Measurements from ENCODE around the gene ADGRB2.

Gene ADGRB2

GRCh38 chr1:31688233-31688918 lies 75.8 kb downstream of the ADGRB2 start:
- H3K4me3 ChIP-seq (ENCODE audit: insufficient read depth, low read length, poor library complexity, severe bottlenecking): no peak overlapping the region
- no peak overlapping the region for H3K27ac ChIP-seq (ENCODE audit: low read depth, low read length)
- no peak overlapping the region for H3K9ac ChIP-seq (ENCODE audit: low read length)
- H3K9me2 ChIP-seq (replicated peaks; ENCODE audit: insufficient read depth, low read length): no peaks in the 10 kb centered on the region
- H3K36me3 ChIP-seq (ENCODE audit: low read length): no peaks in the 10 kb centered on the region
- H3K4me2 ChIP-seq (ENCODE audit: low read depth, low read length, poor library complexity, severe bottlenecking): no peak overlapping the region
- H3K27me3 ChIP-seq (ENCODE audit: low read length): no peaks in the 10 kb centered on the region
- no peaks in the 10 kb centered on the region for H3K79me2 ChIP-seq (ENCODE audit: insufficient read depth, low read length)
- no peaks in the 10 kb centered on the region for H4K20me1 ChIP-seq (ENCODE audit: low read depth, low read length)
- H2AFZ ChIP-seq (ENCODE audit: low read depth, low read length, severe bottlenecking): no peak overlapping the region
- no peak for TF ChIP-seq CTCF (IDR thresholded peaks at IDR 0.05; ENCODE audit: insufficient read depth, low read length, poor library complexity, severe bottlenecking)
- no peak for TF ChIP-seq EZH2phosphoT487 (conservative IDR thresholded peaks at IDR 0.05; ENCODE audit: low read length)
- H3F3A ChIP-seq (ENCODE audit: insufficient read depth): no peaks in the 10 kb centered on the region
- H3K9me3 ChIP-seq (ENCODE audit: insufficient read depth, low read length): no peaks in the 10 kb centered on the region

GRCh38 chr1:31687601-31688000 lies 76.5 kb downstream of the ADGRB2 start:
- Histone ChIP-seq H3K4me2 (ENCODE audit: low read depth, low read length, poor library complexity, severe bottlenecking) (no peak overlapping the region), H3F3A (ENCODE audit: insufficient read depth) (no peaks in the 10 kb centered on the region), H3K4me3 (ENCODE audit: insufficient read depth, low read length, poor library complexity, severe bottlenecking) (no peak overlapping the region), H3K9ac (ENCODE audit: low read length) (no peak overlapping the region), H4K20me1 (ENCODE audit: low read depth, low read length) (no peaks in the 10 kb centered on the region), H3K27ac (ENCODE audit: low read depth, low read length) (no peak overlapping the region), H2AFZ (ENCODE audit: low read depth, low read length, severe bottlenecking) (no peak overlapping the region), H3K27me3 (ENCODE audit: low read length) (no peaks in the 10 kb centered on the region), H3K79me2 (ENCODE audit: insufficient read depth, low read length) (no peaks in the 10 kb centered on the region), H3K9me2 (replicated peaks; ENCODE audit: insufficient read depth, low read length) (no peaks in the 10 kb centered on the region), H3K9me3 (ENCODE audit: insufficient read depth, low read length) (no peaks in the 10 kb centered on the region), H3K36me3 (ENCODE audit: low read length) (no peaks in the 10 kb centered on the region)
- TF ChIP-seq EZH2phosphoT487 (conservative IDR thresholded peaks at IDR 0.05; ENCODE audit: low read length) (no peak), CTCF (IDR thresholded peaks at IDR 0.05; ENCODE audit: insufficient read depth, low read length, poor library complexity, severe bottlenecking) (no peak)

GRCh38 chr1:31685795-31686194 lies 78.3 kb downstream of the ADGRB2 start:
- no peaks in the 10 kb centered on the region for H3K9me3 ChIP-seq (ENCODE audit: insufficient read depth, low read length)
- no peak overlapping the region for H3K9ac ChIP-seq (ENCODE audit: low read length)
- no peaks in the 10 kb centered on the region for H3K27me3 ChIP-seq (ENCODE audit: low read length)
- no peaks in the 10 kb centered on the region for H3K79me2 ChIP-seq (ENCODE audit: insufficient read depth, low read length)
- no peaks in the 10 kb centered on the region for H3F3A ChIP-seq (ENCODE audit: insufficient read depth)
- no peaks in the 10 kb centered on the region for H3K9me2 ChIP-seq (replicated peaks; ENCODE audit: insufficient read depth, low read length)
- no peak overlapping the region for H3K4me3 ChIP-seq (ENCODE audit: insufficient read depth, low read length, poor library complexity, severe bottlenecking)
- H2AFZ ChIP-seq (ENCODE audit: low read depth, low read length, severe bottlenecking): no peak overlapping the region
- H3K27ac ChIP-seq (ENCODE audit: low read depth, low read length): no peak overlapping the region
- TF ChIP-seq CTCF (IDR thresholded peaks at IDR 0.05; ENCODE audit: insufficient read depth, low read length, poor library complexity, severe bottlenecking) (no peak), EZH2phosphoT487 (conservative IDR thresholded peaks at IDR 0.05; ENCODE audit: low read length) (no peak)
- H4K20me1 ChIP-seq (ENCODE audit: low read depth, low read length): no peaks in the 10 kb centered on the region
- no peak overlapping the region for H3K4me2 ChIP-seq (ENCODE audit: low read depth, low read length, poor library complexity, severe bottlenecking)
- no peaks in the 10 kb centered on the region for H3K36me3 ChIP-seq (ENCODE audit: low read length)
